ENCODE results near the gene RCSD1.

The RCSD1 gene

DNA sequence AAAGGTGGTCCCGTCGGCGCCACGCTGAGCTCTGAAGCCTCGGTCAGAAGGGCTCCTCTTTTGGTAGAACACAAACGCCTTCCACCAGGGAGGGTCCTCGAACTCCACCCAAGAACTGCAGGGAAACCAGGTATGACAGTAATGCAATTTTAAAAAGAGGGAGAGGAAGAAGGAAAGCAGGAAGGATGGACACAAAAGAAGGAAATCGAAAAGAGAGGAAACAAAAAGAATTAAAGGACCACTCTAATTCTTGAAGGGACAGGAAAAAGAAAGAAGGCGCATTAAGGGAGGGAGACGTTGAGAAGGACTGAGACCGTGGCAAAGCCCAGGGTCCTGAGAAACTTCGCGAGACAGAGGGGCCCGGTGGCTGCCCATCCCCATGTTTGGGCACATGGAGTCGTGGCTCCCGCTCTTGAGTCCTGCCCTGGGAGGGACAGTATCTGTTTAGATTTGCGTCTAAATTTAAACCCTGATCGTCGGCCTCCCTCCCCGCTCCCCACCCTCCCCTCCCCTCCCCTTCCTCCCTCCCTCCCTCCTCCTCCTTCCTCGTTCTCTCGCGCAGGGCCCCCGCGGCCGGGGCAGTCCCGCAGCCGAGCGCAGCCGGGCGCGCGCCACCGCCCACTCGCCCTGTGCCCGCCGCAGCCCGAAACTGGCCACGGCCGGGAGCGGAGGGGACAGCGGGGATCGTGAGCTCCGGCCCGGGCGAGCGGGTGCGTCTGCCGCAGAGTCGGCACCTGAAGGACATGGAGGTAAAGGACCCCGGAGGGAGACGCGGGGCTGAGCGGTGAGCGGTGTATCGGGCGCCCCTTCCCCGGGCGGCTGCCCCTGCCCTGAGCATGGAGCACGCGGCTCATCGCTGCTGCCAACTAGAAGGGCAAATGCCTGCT lies at the start of gene RCSD1:
RCSD1 (plus strand) TSS at position 552 of the 887 bp plus-strand sequence; CDS start at position 744, 192 bp downstream.
- peak; percentile 80 for ATAC-seq
- TF ChIP-seq TOX (CRISPR knock-in tag; IDR thresholded peaks at IDR 0.05; ENCODE audit: borderline replicate concordance) (no peak), CSDC2 (CRISPR knock-in tag; IDR thresholded peaks at IDR 0.05) (no peak), PPARA (CRISPR knock-in tag; IDR thresholded peaks at IDR 0.05; ENCODE audit: borderline replicate concordance) (no peak), PATZ1 (CRISPR knock-in tag; IDR thresholded peaks at IDR 0.05; ENCODE audit: borderline replicate concordance) (no peak), OSR1 (CRISPR knock-in tag; IDR thresholded peaks at IDR 0.05) (no peak), ARNTL (CRISPR knock-in tag; IDR thresholded peaks at IDR 0.05; ENCODE audit: borderline replicate concordance, low read depth) (no peak), ZFP3 (CRISPR knock-in tag; IDR thresholded peaks at IDR 0.05) (no peak), TSHZ2 (CRISPR knock-in tag; IDR thresholded peaks at IDR 0.05) (no peak), BACH2 (CRISPR knock-in tag; IDR thresholded peaks at IDR 0.05; ENCODE audit: borderline replicate concordance) (no peak), TCF4 (CRISPR knock-in tag; IDR thresholded peaks at IDR 0.05; ENCODE audit: borderline replicate concordance) (no peak), GLIS3 (CRISPR knock-in tag; IDR thresholded peaks at IDR 0.05) (no peak), ZC3H10 (CRISPR knock-in tag; IDR thresholded peaks at IDR 0.05) (no peak), ISL1 (CRISPR knock-in tag; IDR thresholded peaks at IDR 0.05) (no peak), ZNF70 (CRISPR knock-in tag; IDR thresholded peaks at IDR 0.05) (no peak), ZNF565 (CRISPR knock-in tag; conservative IDR thresholded peaks at IDR 0.05; ENCODE audit: low read depth) (no peak), ESRRG (CRISPR knock-in tag; IDR thresholded peaks at IDR 0.05) (no peak)

DNA sequence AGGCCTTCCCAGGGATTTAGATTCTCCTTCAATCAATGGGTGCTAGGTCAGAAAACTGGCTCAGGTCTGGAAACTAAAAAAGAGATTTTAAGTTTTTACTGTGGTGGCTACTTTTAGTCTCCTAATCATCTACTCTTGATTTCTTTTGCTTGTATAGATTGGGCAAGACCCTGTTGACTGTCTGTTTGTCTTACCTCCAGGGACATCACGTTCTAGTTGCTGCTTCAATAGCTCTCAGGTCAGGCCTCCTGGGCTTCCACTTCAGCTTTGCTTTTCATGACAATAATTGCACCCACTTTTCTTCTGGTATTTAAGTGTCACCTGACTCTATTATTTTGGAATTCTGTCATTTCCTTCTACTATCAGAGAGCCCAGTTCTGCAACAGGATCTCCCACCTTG lies 48.0 kb upstream of the RCSD1 start:
- TF ChIP-seq BACH2 (CRISPR knock-in tag; IDR thresholded peaks at IDR 0.05; ENCODE audit: borderline replicate concordance) (no peak), SNAI2 (CRISPR knock-in tag; IDR thresholded peaks at IDR 0.05) (no peak), ZNF8 (CRISPR knock-in tag; IDR thresholded peaks at IDR 0.05) (no peak), CREB5 (CRISPR knock-in tag; IDR thresholded peaks at IDR 0.05; ENCODE audit: low read depth) (no peak), ZC3H10 (CRISPR knock-in tag; IDR thresholded peaks at IDR 0.05) (no peak), RARB (CRISPR knock-in tag; IDR thresholded peaks at IDR 0.05) (no peak), ZNF565 (CRISPR knock-in tag; conservative IDR thresholded peaks at IDR 0.05; ENCODE audit: low read depth) (no peak), GLIS3 (CRISPR knock-in tag; IDR thresholded peaks at IDR 0.05) (no peak), PPARA (CRISPR knock-in tag; IDR thresholded peaks at IDR 0.05; ENCODE audit: borderline replicate concordance) (no peak), TOX (CRISPR knock-in tag; IDR thresholded peaks at IDR 0.05; ENCODE audit: borderline replicate concordance) (no peak), ZNF70 (CRISPR knock-in tag; IDR thresholded peaks at IDR 0.05) (no peak), OSR1 (CRISPR knock-in tag; IDR thresholded peaks at IDR 0.05) (no peak), ZFP3 (CRISPR knock-in tag; IDR thresholded peaks at IDR 0.05) (no peak), TCF4 (CRISPR knock-in tag; IDR thresholded peaks at IDR 0.05; ENCODE audit: borderline replicate concordance) (no peak), POU6F1 (CRISPR knock-in tag; IDR thresholded peaks at IDR 0.05; ENCODE audit: borderline replicate concordance, low read depth) (no peak)
- TF ChIP-seq, protein P1, sequence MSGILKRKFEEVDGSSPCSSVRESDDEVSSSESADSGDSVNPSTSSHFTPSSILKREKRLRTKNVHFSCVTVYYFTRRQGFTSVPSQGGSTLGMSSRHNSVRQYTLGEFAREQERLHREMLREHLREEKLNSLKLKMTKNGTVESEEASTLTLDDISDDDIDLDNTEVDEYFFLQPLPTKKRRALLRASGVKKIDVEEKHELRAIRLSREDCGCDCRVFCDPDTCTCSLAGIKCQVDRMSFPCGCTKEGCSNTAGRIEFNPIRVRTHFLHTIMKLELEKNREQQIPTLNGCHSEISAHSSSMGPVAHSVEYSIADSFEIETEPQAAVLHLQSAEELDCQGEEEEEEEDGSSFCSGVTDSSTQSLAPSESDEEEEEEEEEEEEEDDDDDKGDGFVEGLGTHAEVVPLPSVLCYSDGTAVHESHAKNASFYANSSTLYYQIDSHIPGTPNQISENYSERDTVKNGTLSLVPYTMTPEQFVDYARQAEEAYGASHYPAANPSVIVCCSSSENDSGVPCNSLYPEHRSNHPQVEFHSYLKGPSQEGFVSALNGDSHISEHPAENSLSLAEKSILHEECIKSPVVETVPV (CRISPR knock-in tag; IDR thresholded peaks at IDR 0.05): no peak
- no peak for ATAC-seq

All from SK-N-SH treated with all-trans-retinoic acid at 6 μM for 48 hours (cell line).